ENCODE data around the gene DEXI.
"Not testable (repeated sequence)": the region's sequence is repeated elsewhere in the genome, so short reads cannot be mapped to it uniquely, and the experiment has no call there.

DEXI gene

DNA sequence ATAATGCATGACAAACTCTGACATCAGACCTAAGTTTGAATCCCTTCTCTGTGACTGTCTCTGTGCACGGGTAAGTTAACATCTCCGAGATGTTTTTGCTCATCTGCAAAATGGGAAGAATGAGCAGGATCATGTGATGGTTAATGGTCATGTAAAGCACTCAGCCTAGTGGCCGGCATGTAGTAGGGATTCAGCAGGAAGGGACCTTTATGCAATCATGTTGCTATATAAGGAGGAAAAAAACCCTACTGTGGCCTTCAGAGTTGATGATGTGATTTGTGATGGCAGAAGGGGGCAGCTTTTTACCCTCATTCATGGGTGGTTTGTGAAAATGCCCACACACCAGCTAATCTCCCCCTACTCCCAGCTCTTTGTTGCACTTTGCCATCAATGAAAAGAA is 26.2 kb upstream of the DEXI start:
- DNase-seq (ENCODE audit: low read depth): no peak

GRCh38 chr16:10967986-10968385 is 25.7 kb upstream of the DEXI start:
- DNase-seq (ENCODE audit: low read depth): no peak

DNA sequence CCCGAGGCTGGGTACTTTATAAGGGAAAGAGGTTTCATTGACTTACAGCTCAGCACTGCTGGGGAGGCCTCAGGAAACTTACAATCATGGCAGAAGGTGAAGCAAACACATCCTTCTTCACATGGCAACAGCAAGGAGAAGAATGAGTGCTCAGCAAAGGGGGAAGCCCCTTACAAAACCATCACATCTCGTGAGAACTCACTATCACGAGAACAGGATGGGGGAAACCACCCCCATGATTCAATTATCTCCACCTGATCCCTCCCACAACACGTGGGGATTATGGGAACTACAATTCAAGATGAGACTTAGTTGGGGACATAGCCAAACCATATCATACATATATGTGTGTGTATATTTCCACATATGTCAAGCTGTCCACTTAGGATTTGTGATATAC is 24.3 kb upstream of the DEXI start:
- not testable (repeated sequence) for DNase-seq (ENCODE audit: low read depth)

GRCh38 chr16:10966129-10966528 is 23.9 kb upstream of the DEXI start:
- no peak for DNase-seq (ENCODE audit: low read depth)

DNA sequence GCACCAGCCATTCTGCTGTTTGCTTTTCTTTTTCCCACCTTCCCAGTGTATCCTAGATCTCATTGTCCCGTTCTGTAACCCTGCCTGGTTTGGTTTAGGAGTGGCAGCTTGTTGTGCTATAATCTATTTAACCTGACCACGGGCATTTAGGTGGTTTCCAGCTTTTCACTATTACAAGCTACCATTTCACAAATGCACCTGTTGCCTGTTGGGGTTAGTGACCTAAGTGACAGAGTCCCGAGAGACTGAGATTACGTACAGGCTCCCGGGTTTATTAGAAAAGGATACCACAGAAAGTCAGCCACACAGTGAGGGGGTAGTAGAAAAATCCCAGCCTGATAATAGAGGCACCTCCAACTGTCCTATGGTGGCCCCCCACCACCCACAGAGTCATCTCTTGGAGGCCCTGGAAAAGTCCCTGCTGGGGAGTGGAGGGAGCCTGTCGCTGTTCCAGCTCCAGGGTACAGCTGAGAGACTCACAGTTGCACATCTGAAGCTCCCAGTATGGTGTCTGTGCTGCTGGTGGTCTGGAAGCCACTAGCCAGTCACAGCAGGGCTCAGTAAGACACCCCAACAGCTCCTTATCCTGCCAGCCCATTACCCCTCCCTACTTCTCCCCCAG is 23.3 kb upstream of the DEXI start:
- DNase-seq (ENCODE audit: low read depth): no peak

DNA sequence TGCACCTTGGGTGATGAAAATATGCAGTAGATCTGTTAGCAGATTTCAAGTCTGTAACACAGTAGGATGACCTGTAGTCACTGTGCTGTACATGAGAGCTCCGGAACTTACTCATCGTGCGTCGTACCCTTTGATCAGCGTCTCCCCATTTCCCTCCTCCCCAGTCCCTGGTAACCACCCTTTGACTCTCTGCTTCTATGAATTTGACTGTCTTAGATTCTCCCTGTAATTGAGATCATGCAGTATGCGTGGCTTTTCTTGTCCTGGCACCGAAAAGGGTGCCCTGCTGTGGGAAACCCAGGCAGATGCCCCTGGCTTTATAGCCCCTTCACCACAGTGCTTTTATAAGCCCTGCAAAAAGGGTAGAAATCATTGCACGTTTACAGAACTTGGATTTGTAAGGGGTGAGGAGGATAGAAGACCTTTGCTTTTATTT is 22.6 kb upstream of the DEXI start:
- peak; percentile 56 for DNase-seq (ENCODE audit: low read depth)

GRCh38 chr16:10964039-10964890 is 22.0 kb upstream of the DEXI start:
- DNase-seq (ENCODE audit: low read depth): peak; percentile 72

- no peak for DNase-seq (ENCODE audit: low read depth)
Measured at GRCh38 chr16:10961231-10961630, 19.0 kb upstream of the DEXI start.

DNA sequence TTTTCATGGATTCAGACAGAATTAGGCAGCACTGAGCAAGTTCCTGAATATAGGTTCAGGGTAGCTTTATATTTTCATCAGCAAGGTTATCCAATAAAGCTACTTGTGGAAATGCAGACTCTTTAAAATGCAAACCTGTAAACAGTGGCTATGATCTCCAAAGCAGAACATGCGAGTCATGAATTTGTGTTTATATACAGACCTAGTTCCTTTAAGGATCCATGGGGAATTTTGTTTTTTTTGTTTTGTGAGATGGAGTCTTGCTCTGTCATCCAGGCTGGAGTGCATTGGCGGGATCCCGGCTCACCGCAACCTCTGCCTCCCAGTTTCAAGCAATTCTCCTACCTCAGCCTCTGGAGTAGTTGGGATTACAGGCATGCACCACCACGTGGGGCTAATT is 16.9 kb upstream of the DEXI start:
- no peak for DNase-seq (ENCODE audit: low read depth)

GRCh38 chr16:10957771-10958482 is 15.7 kb upstream of the DEXI start:
- no peak for DNase-seq (ENCODE audit: low read depth)

DNA sequence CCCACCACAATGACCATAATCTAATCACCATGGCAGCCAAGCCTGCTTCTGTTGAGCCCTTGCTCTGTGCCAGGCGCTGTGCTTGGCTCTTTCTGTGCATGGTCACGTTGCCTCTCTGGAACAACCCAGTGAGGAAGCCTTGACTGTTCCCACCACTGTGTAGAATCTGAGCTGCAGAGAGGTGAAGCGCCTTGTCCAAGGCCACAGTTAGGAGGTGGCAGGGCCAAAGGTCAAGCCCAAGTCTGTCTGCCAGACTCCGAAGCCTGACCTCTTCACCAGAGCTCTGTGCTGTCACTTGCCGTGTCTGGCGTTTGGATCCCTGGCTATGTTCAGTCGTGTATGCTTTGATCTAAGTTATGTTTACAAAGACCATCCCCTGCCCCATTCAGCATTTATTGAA is 12.6 kb upstream of the DEXI start:
- DNase-seq (ENCODE audit: low read depth): no peak

- no peak for DNase-seq (ENCODE audit: low read depth)
Measured at GRCh38 chr16:10951026-10951425, 8.8 kb upstream of the DEXI start.

- DNase-seq (ENCODE audit: low read depth): no peak
Measured at GRCh38 chr16:10950393-10950792, 8.1 kb upstream of the DEXI start.

DNA sequence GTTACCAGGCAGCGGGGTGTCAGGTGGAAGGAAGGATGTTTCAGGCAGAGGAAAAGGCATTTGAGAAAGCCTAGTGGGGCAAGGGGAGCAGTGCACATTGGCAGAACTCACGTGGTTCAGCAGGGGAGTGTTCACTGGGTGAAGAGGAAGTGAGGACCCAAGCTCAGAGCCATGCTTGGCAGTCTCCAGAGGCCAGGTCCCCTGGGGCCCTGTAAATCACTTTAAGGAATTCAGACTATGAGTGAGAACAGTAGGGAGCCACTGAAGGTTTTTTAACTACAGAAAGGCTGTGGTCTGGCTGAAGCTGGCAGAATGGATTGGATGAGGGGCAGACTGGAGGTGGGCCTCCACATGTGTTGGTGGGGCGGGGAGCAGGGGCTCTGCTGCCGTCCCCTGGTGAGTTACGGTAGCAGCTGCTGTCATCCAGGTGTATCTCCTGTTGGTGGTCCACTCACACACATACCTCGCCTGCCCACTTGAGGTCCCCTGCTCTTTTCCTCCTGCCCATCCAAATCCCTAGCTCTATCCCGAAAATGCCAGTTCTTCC is 7.2 kb upstream of the DEXI start:
- DNase-seq (ENCODE audit: low read depth): no peak

DNA sequence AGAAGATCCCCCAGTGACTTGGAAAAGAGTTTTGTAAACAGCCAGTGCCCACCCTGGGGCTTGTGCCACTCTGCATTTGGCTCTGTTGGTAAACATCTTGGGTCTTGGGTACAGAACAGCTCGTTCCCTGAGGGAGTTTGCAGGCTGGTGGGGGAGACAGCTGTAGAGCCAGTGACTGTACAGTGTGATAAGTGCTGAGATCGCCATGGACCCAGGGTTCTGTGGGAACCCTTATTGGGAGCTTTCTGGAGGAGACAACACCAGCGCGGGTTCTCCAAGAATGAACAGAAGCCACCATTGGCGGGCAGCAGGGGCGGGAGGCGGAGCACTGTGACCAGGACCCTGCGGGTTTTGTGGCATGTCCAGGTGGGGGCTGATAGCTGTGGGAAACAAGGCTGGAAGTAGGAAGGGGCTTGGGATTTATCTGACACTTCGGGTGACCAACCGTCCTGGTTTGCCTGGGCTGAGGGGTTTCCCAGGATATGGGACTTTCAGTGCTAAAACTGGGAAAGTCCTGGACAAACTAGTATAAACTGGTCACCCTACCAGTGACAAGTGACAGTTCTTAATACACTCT is 5.0 kb upstream of the DEXI start:
- no peak for DNase-seq (ENCODE audit: low read depth)

GRCh38 chr16:10946308-10946707 is 4.0 kb upstream of the DEXI start:
- no peak for DNase-seq (ENCODE audit: low read depth)

DNA sequence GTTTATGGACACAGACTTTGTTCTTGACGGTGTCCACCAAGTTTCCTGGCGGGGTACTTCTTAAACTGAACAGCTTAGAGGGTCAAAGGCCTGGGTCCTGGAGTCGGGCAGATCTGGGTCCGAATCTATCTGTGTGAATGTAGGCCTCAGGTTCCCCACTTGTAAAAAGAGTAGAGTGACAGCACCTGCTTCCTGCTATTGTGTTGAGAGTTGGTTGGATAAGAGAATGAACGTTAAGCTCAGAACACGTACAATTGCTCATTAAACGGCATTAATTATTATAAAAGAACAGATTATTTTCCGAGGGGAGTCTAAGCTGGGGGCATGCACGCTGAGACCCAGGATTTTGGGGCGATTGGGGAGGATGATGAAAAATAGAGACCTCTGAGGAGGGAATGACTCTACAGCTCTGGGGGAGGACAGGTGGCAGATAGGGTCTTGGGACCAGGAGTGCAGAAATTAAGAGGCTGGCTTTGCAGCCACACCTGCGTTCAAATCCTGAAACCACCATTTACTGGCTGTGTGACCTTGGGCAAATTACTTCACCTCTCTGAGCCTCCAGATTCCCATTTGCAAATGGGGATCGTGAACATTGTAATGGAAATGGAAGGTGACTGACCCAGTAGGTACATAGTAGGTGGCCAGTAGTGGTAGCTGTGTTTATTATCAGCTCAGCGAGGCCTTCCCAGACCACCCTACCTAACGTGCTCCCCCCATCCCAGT is 3.0 kb upstream of the DEXI start:
- DNase-seq (ENCODE audit: low read depth): no peak

GRCh38 chr16:10944249-10945064 is 2.2 kb upstream of the DEXI start, which contains the start of gene CLEC16A:
TSS of gene CLEC16A (plus strand) at chr16:10944564. CDS start at chr16:10944718, 154 bp downstream.
- peak; percentile 93 for DNase-seq (ENCODE audit: low read depth)

DNA sequence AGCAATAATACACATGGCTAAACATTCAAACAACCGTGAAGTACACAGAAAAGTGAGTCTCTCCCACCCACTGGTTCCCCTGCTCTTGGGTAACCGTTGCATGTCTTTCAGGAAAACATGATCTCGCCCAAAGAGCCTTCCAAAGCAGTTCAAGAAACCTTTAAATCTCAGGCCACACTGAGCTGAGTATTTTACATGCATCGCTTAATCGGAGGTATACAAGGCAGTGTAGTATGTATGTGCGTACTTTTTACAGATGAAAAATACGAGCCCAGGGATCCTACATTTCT is 741 bp upstream of the DEXI start:
- DNase-seq (ENCODE audit: low read depth): no peak

GRCh38 chr16:10941935-10942351 is 325 bp downstream of the DEXI start:
- DNase-seq (ENCODE audit: low read depth): not testable (repeated sequence)

Measured in stimulated activated CD4-positive, alpha-beta T cell treated with anti-CD3 and anti-CD28 coated beads, Interleukin-2, amount 100 ng/mL, for 4 hours (primary cell).